Measurements from ENCODE around the gene OSBPL1A.

DNA sequence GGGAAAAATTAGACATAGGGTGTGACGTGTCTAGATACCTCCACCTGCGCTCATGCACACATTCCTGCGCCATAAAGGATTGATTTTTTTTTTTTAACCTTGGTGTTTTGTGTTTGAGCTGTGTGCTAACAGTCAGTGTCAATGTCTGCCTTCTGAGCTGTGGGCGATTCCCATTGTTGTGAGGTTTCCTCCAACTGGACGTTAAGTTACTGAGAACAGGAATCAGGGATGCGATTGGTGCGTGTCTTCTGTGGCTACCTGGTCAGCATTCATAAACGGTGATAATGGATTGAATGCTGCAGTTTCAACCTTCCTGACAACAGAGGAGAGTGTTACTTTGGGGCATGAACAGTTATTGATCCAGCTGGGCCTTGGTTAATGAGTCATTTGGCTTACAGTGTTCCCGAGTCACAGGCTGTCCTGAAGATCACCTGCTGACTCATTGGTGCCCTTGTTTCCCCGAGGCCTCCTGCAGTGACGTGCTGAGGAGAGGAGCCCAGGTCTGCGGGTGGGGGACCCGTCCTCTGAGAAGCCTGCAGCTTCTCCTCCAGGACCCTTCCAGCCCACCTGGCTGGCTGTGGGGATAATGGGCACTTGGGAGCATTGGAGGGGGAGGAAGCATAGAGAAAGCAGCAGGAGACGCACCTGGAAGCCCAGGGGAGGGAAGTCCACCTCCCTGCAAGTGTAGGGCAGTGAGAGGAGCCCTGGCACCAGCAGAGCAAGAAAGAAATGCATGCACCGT lies 284.6 kb downstream of the OSBPL1A start:
- TF ChIP-seq, protein P1, sequence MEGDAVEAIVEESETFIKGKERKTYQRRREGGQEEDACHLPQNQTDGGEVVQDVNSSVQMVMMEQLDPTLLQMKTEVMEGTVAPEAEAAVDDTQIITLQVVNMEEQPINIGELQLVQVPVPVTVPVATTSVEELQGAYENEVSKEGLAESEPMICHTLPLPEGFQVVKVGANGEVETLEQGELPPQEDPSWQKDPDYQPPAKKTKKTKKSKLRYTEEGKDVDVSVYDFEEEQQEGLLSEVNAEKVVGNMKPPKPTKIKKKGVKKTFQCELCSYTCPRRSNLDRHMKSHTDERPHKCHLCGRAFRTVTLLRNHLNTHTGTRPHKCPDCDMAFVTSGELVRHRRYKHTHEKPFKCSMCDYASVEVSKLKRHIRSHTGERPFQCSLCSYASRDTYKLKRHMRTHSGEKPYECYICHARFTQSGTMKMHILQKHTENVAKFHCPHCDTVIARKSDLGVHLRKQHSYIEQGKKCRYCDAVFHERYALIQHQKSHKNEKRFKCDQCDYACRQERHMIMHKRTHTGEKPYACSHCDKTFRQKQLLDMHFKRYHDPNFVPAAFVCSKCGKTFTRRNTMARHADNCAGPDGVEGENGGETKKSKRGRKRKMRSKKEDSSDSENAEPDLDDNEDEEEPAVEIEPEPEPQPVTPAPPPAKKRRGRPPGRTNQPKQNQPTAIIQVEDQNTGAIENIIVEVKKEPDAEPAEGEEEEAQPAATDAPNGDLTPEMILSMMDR (IDR thresholded peaks at IDR 0.05): no peak
- no peak for TF ChIP-seq POLR2A (IDR thresholded peaks at IDR 0.05)

Measured in Peyer's patch (tissue), 4 donors.